Measurements from ENCODE around the gene IMMP2L.

The IMMP2L gene

DNA sequence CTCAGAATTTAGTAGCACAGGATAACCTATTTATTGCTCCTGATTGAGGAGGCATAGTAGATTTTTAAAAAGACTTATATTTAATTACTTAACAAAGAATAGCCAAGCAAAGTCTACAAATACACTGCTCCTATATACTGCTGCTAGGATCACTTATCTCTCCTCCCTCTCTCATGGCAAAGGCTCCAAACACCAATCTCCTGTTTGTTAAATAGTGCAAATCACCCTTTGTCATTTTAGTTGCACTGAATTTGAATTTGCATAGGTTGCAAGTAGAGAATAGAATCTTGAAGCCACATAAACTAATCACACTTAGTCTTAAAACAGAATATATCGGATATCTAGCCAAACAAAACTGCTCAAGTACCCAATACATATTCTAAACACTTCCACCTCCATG lies 690.4 kb downstream of the IMMP2L start:
- no peak for DNase-seq (ENCODE audit: low read depth in 2 of 2)

DNA sequence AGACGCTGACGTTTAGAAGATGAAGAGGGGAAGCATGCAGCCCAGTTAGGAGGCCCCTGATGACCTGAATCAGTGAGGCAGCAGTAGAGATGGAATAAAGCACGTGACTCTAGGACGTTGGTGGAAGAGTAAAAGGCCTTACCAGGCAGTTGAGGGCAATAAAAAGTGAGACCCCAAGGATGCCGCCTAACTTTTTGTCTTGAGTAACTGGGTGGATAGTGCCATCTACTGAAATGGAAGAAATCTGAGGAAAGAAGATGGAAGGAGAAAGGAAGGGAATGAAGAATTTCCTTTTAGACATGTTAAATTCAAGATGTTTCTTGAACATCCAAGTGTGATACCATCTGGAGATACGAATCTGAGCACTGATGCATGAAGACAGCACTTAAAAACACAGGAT lies 691.4 kb downstream of the IMMP2L start:
- no peak for DNase-seq (ENCODE audit: low read depth in 2 of 2)

DNA sequence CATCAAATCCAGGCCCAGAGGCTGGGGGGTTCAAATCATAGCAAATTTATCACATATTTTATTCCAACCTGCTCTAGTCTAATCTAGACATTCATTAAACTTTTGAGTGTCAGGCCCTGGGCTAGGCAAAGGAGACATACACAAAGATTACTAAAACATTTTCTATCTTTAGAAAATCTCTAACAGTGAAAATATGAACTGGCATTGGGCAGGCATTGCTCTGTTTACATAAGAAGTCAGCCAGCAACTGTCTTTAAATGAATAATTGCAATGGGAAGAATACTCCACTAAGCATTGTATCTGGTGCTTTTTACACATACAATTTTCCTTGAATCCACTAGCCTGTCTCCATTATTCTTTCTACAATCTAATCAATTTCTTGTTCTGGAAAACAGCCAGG lies 693.8 kb downstream of the IMMP2L start:
- DNase-seq (ENCODE audit: low read depth in 2 of 2) = no peak

DNA sequence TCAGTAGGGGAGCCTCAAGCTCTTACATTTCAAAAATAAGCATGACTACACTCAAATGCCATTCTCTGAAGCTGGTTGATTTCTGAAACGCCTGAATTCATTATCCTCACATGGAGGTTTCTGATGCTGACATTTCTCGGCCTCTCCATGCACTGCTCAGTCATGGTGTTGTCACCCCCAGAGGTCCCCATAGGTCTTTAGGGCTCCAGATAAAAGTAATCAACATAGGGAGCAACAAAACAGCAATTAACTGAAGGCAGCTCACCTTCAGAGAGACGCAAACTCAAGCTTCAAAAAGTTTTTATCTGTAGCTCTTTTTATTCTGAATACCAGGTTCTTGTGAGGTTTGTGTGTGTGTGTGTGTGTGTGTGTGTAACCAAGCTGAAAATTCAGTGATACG lies 694.5 kb downstream of the IMMP2L start:
- DNase-seq (ENCODE audit: low read depth in 2 of 2) = no peak

DNA sequence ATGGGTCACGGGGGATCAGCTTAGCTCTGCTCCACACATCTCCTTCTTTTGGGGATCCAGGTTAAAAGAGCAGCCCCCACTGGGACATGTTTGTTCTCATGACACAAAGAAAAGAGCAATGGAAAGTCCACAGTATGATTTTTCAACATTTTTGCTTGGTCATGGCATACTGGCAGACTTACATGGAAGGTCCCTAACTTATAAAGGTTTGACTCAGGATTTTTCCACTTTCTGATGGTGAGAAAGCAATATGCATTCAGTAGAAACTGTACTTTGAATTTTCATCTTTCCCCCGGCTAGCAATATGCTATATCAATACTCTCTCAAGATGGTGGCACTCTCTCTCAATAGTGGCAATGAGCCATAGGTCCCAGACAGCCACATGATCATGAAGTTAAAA lies 699.0 kb downstream of the IMMP2L start:
- DNase-seq (ENCODE audit: low read depth in 2 of 2) = no peak

DNA sequence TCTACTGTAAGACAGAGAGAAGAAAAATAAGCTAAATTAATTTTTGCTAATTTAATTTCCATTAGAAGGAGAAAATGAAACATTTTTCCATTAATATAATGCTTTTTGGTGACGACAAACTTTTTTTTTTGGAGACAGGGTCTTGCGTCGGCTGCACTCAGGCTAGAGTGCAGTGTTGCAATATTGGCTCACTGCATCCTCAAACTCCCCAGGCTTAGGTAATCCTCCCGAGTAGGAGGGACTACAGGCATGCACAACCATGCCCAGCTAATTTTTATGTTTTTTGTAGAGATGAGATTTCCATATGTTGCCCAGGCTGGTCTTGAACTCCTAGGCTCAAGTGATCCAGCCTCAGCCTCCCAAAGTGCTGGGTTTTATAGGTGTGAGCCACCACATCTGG lies 701.1 kb downstream of the IMMP2L start:
- DNase-seq (ENCODE audit: low read depth in 2 of 2) = no peak

DNA sequence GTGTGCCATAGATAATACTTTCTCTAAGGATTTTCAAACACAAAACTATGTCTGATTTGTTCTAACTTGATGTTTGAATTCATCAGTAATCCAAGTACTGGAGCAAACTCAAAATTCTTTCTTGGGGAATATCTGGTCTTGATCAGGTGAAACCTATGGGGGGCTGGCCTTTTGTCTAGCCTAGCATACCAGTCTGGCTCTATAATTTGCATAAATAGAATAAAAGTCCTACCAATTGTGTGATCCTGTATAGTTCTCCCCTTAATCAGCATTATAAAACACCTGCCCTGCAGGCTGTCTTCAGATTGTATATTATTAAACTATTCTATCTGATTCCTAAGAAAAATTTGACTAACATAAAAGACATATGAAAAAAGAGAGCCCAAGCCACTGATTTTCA lies 705.2 kb downstream of the IMMP2L start:
- no peak for DNase-seq (ENCODE audit: low read depth in 2 of 2)

DNA sequence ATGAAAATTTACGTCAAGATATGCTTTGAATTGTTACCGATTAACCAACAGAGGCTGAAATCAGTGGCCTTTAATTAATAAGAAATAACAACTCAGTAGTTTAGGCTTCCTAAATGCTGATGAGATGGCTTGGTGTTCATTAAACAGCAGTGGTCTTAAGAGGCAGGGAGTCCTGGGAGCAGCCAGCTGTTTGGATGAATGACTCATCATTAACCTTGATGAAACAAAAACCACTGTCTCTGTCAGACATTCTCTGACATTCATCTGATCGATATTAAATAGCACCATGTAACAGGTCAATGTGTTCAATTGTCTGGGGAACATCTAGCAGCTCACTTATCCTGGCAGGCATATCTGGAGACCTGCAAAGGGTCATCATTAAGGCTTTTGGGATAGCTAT lies 705.6 kb downstream of the IMMP2L start:
- DNase-seq (ENCODE audit: low read depth in 2 of 2) = no peak

DNA sequence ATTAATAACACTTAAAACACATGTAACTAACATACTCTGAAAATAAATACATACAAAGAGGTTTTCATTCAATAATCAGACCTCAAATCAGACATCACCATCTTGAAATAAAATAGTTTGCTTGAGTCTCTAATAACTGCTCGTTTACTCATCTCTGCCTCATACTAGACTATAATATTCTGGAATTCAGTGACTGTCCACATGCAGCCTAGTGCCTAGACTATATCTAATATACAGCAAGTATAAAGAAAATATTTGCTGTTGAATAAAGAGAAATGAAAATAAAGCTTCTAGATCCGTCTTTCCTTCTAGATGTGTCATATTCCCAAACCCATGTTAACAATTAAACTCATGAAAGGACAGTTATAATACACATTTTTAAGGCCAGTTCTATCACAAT lies 707.6 kb downstream of the IMMP2L start:
- DNase-seq (ENCODE audit: low read depth in 2 of 2) = no peak

DNA sequence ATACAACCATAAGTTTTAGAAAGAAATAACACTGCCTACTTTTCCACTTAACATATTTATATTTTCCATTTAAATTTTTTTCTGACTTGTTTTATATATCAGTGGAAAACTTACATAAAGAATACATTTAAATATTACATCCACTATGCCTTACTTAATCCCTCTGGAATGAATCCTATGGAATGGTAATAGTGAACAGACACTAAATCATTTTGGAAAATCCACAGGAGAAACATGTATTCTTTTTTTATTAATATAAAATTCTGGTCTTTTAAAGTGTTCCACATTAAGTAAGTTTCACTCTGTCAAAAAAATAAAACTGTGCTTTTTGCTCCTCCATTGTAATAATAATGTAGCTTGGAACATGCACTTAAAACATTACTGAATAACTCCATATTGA lies 708.1 kb downstream of the IMMP2L start:
- DNase-seq (ENCODE audit: low read depth in 2 of 2) = no peak

DNA sequence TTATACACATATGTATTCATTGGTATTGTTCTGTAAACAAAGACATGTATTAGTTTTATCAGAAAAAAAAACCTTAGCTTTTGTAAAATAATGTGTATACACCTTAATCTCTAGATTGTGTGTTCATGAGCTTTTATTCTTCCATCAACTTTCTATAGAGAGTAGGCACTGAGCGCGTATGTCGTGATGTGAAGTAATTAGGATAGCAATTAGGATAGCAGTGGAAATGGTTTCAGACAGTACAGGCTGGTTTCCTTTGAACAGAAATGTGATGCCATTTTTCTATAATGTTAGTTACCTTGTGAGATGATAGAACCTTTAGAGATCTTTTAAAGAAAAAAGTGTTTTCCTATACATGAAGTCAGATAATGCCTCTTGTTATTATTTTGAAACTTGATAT lies 709.0 kb downstream of the IMMP2L start:
- no peak for DNase-seq (ENCODE audit: low read depth in 2 of 2)

DNA sequence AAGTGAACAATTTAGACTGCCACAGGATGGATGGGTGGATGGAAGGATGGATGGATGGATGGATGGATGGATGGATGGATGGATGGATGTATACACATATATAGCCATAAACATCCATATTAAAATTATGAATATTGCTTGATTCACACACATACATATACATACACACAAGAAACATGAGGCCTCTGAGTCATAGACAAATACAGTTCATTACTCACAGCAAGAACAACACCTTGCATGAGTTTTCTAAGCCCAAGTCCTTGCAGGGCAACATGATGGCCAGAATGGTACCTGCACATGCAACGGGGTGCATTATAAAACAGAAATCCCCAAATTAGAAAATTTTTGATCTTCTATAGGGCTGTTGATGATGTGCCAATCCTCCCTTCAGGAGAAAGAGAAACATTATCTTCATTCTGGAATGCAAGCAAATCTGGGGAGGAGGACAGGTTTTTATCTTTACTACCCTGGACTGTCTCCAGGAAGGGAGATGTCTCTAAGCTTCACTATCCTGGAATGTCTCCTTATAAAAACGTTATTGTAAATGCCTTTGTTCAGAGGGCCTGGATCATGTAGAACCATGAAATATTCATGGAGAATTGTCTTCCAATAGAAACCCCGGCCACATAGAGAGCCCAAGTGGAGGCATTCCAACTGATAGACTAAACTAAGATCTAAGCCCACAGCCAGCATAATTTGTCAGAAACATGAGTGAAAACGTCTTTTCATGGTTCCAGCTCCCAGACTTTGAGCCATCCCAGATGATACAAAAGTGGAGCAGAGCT lies 709.9 kb downstream of the IMMP2L start:
- no peak for DNase-seq (ENCODE audit: low read depth in 2 of 2)

DNA sequence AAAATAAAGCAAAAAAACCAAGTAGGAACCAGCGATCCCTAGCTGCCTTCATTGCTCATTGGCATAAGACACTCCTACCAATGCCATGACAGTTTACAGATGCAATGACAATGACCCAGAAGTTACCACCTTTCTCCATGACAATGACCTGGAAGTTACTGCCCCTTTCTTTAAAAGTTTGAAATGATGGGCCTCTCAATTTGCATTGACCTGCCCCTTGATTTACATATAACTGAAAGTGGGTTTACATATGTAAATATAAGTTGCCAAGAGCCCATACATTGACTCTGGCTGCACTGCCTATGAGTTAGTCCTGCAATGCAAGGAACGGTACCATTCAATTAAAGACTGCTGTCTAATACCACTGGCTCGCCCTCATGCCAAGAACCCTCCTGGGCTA lies 712.1 kb downstream of the IMMP2L start:
- no peak for DNase-seq (ENCODE audit: low read depth in 2 of 2)

DNA sequence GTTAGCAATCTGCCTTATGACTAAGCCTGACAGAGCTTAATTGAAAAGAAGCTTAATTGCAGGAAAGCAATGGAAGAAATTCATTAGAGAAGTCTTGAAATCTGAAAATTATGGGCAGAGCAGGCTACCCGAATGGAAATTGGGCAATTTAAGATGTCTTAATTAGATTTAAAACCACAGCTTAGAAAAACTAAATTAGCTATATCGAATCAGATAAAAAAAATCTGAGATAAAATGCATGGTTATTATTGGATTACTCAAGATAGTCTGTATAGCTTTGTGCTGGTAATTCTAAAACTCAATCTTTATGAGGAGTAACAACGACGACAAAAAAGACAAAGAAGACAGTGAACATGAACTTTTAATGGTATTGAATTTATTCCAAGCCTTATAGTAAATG lies 719.5 kb downstream of the IMMP2L start:
- no peak for DNase-seq (ENCODE audit: low read depth in 2 of 2)

DNA sequence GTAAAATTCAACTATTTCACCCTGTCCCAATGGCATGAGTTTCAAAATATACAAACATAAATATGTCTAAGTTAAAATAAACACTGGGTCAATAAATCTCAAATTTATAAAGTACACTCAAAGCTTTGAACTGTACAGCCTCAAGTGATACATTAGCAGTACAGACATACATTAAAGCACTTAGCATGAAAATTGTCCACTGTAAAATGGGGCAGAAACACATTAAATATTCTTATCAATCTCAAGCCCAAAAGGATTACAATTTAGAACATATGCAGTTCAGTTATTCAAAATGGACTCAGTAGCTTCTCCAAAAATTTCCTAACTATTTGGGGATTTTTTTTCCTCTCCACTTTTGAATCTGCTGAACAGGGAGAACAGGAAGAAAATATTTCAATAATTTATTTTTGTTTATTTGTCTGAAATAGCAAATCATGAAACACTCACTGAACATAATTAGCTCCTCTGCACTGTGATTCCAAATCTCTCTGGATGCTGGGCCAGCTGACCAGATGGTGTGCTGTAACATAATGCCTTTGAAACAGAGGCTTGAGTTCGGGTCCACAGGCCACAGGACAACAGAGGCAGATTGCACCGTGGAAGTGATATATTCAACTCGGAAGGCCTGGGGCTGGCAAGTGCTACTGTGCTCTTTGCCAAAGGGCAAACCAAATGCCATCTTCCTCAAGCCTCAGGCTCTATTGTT lies 720.3 kb downstream of the IMMP2L start:
- DNase-seq (ENCODE audit: low read depth in 2 of 2) = no peak

DNA sequence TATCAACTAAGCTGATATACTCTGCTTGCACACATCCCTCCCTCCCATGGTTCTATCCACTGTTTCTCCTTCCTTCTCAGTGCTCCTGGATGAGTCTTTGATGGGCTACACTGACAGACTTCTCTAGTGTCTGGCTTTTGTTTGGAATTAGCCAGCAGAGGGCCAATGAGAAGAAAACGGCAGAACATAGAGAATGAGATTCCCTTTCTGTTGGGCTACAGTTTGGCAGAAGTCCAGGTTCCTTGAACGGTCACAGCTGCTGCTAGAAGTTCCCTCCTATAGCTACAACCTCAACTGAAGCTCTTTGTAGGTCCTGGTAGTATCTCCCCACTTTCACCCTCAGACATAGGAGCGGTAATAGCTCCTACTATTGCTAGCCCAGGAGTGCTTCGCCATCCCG lies 722.4 kb downstream of the IMMP2L start:
- DNase-seq (ENCODE audit: low read depth in 2 of 2) = no peak

DNA sequence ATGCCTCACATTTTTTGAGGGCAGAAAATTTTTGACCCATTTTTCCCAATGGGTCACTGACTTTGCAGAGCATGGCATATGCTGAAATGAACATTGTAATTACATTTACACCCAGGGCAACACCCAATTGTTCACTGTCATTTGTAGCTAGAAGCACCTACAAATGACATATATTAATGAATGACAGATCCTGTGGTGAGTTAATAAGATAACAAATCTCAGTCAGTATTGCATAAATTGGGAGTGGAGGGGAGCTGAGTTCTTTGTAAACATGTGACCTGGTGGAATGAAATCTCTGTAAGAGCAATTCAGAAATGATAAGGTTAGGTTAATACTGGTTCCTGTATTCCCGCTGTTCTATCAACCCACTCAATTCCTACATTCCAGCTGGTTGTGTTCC lies 726.4 kb downstream of the IMMP2L start:
- no peak for DNase-seq (ENCODE audit: low read depth in 2 of 2)

DNA sequence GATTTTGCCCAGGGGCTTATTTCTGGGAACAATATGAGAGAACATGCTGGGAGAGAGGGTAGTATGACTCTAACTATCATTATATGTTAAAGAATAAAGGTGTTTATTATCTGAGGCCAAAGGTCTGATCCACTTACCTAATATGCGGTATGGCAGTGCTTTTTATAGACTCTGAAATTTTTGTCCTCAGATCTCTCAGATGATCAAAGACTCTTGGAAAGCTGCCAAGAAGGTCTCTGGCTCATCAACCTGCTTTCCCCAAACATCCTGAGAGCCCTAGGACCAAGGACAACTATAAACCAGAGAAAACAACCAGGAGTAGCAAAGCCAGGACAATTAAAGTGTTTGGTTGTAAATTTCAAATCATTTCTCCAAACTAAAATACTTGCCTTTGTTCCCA lies 727.1 kb downstream of the IMMP2L start:
- no peak for DNase-seq (ENCODE audit: low read depth in 2 of 2)

DNA sequence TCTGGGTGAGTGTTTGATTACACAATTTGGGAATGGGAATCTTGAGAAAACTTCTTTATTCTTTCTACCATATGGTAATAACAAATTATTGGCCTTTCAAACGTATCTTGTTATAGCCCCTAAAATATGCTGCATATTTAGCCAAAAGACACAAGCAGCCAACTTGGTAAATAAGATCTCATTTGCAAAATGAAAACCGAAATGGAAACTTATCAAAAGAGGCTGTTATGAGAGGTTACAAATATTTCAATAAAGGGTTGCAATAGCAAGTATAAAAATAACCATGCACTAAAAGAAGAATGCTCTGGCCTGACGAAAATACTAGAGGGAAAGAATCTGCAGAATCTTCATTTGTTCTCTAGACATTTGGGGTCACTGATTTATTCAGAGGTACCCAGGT lies 730.9 kb downstream of the IMMP2L start:
- DNase-seq (ENCODE audit: low read depth in 2 of 2) = no peak

DNA sequence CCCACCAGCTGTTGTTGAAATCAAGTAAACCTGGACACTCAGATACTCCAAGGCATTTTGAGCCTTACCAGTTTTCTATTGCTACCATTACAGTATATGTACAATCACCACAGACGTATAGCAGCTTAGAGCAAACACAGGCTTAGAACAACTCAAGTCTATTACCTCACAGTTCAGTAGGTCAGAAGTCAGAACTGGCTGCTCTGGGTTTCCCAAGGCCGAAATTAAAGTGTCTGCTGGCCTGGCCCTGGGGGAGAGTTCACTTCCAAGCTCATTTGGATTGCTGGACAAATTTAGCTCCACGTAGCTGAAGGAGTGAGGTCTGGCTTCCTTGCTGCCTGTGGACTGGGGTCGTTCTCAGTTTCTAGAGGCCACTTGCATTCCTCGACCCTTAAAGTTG lies 731.5 kb downstream of the IMMP2L start:
- DNase-seq (ENCODE audit: low read depth in 2 of 2) = no peak

DNA sequence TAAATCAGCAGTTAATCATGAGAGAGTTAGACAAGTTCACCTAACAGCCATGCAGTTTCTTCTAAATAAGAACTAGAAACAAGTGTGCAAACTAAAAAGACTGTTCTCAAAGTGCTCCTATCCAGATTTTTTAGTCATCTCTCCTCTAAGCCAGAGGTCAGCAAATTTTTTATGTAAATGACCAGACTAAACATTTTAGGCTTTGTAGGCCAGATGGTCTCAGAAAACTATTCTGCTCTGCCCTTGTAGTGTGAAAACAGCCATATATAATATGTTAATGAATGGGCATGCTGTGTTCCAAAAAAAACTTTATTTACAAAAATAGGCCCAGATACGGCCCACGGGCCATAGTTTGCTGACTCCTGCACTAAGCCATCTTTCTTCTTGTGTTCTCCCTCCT lies 734.4 kb downstream of the IMMP2L start:
- no peak for DNase-seq (ENCODE audit: low read depth in 2 of 2)

DNA sequence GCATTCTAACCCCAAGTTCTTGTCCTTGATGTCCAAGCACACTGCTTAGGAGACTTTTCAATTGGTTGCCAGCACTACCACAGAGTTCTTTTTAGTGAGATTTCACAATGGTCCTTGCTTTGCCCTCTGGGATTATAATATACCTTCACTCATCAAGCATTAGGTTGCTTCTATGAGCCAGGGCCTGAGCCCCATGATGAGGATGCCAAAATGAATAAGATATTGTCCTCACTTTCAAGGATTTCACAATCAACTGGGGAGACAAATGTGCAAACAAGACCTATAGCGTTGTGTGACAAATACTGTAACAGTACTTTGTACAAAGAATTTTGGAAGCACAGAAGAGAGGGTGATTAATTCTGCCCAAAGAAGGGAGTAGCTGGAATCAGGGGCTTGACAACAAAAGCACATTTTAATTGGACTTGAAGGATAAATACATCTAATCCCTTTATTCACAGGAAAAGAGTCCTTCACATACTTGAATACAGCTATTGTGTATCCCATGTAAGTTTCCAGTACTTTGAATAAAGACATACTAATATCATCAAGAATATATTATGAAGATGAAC lies 734.9 kb downstream of the IMMP2L start:
- DNase-seq (ENCODE audit: low read depth in 2 of 2) = no peak

DNA sequence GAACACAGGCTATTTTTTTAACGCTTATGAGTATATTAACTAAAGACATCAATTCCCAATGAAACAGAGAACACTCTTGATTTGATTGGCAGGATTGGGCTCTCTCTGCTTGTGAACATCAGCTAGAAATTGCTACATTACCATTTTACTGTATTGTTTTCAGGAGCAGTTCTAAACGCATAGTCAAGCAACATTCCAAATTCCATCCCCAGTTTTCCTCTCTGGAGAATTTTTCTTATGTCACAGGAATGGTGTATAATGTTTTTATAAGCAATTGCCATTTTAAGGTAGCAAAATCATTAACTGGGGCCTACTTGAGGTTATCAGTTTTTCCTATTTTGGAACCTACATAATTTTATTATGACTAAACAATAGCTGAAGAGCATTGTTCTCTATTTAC lies 748.3 kb downstream of the IMMP2L start:
- DNase-seq (ENCODE audit: low read depth in 2 of 2) = no peak

Data from stimulated activated CD8-positive, alpha-beta memory T cell treated with anti-CD3 and anti-CD28 coated beads, Interleukin-15, amount 100 ng/mL, for 4 hours (primary cell).